OCI-LY3 (cell line): ENCODE measurements around the gene ZNF692.

Source experiments
- H2AFZ ChIP-seq: fragments of 200-600, 300-600 bp; shearing (Covaris generic); 2 replicates; pipeline ENCODE4 v1.6.0; 2014; ENCODE audit warnings: antibody characterized with exemption, low read depth, low read length
- H3K27ac ChIP-seq: fragments of 200-600, 300-600 bp; sonication (generic); 2 replicates; pipeline ENCODE4 v1.5.1; 2014; ENCODE audit warnings: mild to moderate bottlenecking, low read length, moderate library complexity, mixed read lengths
- H3K27me3 ChIP-seq: fragments of 200-600, 300-600 bp; sonication (generic); 2 replicates; pipeline ENCODE4 v1.6.1; 2014; ENCODE audit warnings: low read depth, low read length, mixed read lengths
- H3K36me3 ChIP-seq: fragments of 200-600, 300-600 bp; sonication (generic); replicated peaks from 2 replicates; pipeline ENCODE3; 2014; ENCODE audit warnings: low read depth, low read length, mixed read lengths
- H3K4me1 ChIP-seq: fragments of 300-600, 200-600 bp; sonication (generic); 2 replicates; pipeline ENCODE4 v1.6.1; 2014; ENCODE audit warnings: low read length, mixed read lengths
- H3K4me2 ChIP-seq: fragments of 200-600, 300-600 bp; sonication (generic); 2 replicates; pipeline ENCODE4 v1.6.1; 2014; ENCODE audit warnings: low read length, mixed read lengths
- H3K4me3 ChIP-seq: fragments of 300-600, 200-600 bp; sonication (generic); 2 replicates; pipeline ENCODE4 v1.5.1; 2014; ENCODE audit warnings: antibody characterized with exemption, mild to moderate bottlenecking, low read length, moderate library complexity
- H3K79me2 ChIP-seq: fragments of 300-600, 200-600 bp; shearing (Covaris generic); 2 replicates; pipeline ENCODE4 v1.6.1; 2014; ENCODE audit warnings: mild to moderate bottlenecking, low read length, mixed read lengths
- H3K9ac ChIP-seq: fragments of 300-600, 200-600 bp; shearing (Covaris generic); 2 replicates; pipeline ENCODE4 v1.6.0; 2014; ENCODE audit warnings: mild to moderate bottlenecking, low read length, moderate library complexity
- H3K9me3 ChIP-seq: fragments of 200-600, 300-600 bp; shearing (Covaris generic); 2 replicates; pipeline ENCODE4 v1.6.1; 2014; ENCODE audit warnings: low read length, mixed read lengths; ENCODE audit not compliant: insufficient read depth
- H4K20me1 ChIP-seq: fragments of 200-600, 300-600 bp; sonication (generic); 2 replicates; pipeline ENCODE4 v1.6.1; 2016; ENCODE audit warnings: low read length, mixed read lengths; ENCODE audit not compliant: insufficient read depth
- CTCF ChIP-seq: fragments of 200-600, 300-600 bp; sonication (generic); IDR thresholded peaks from 2 replicates; pipeline ENCODE4 v1.5.1; 2014; ENCODE audit warnings: antibody characterized with exemption, low read length, low read depth
- EZH2phosphoT487 ChIP-seq: fragments of 200-600 bp; shearing (Covaris generic); IDR thresholded peaks from 2 replicates; pipeline ENCODE4 v1.6.1; 2018; ENCODE audit warnings: antibody characterized with exemption, mixed run types, low read depth

Gene ZNF692

GRCh38 chr1:248828845-248829244, 30.0 kb downstream of the ZNF692 start:
- Histone ChIP-seq H4K20me1 (no peaks in the 10 kb centered on the region), H3K4me1 (peaks cover 19% of the 10 kb centered on the region), H3K36me3 (peaks cover 9% of the 10 kb centered on the region), H3K27ac (no peak overlapping the region), H3K4me3 (no peak overlapping the region), H3K4me2 (no peak overlapping the region), H2AFZ (no peak overlapping the region), H3K27me3 (no peaks in the 10 kb centered on the region), H3K79me2 (peaks cover 18% of the 10 kb centered on the region), H3K9me3 (no peaks in the 10 kb centered on the region), H3K9ac (no peak overlapping the region)
- TF ChIP-seq EZH2phosphoT487 (no peak), CTCF (no peak)

- Histone ChIP-seq H2AFZ (peak within 1 kb of the TSS; percentile 98), H3K9ac (peak within 1 kb of the TSS; percentile 91), H3K9me3 (no peaks in the 10 kb centered on the region), H3K4me1 (peaks cover 17% of the 10 kb centered on the region), H3K27ac (peak within 1 kb of the TSS; percentile 83), H4K20me1 (peaks cover 10% of the 10 kb centered on the region), H3K4me3 (peak within 1 kb of the TSS; percentile 86), H3K36me3 (peaks cover 29% of the 10 kb centered on the region), H3K79me2 (peaks cover 33% of the 10 kb centered on the region), H3K27me3 (no peaks in the 10 kb centered on the region), H3K4me2 (peak within 1 kb of the TSS; percentile 95)
- peak; percentile 96 for TF ChIP-seq CTCF
- TF ChIP-seq EZH2phosphoT487: no peak
These were observed 32.8 kb downstream of the ZNF692 start, which contains the start of gene SH3BP5L for GRCh38 chr1:248825909-248826760. Gene SH3BP5L, minus strand, starts transcription at chr1:248825915. Its CDS starts 980 bp downstream, at chr1:248824935.

- Histone ChIP-seq H2AFZ (peak overlapping the region; percentile 87; the same call in 1 of the 2 replicates), H3K4me3 (peak overlapping the region; percentile 86), H3K79me2 (peaks cover 33% of the 10 kb centered on the region), H3K36me3 (peaks cover 33% of the 10 kb centered on the region), H4K20me1 (peaks cover 10% of the 10 kb centered on the region), H3K9me3 (no peaks in the 10 kb centered on the region), H3K27me3 (no peaks in the 10 kb centered on the region), H3K27ac (peak overlapping the region; percentile 83), H3K4me1 (peaks cover 17% of the 10 kb centered on the region), H3K9ac (peak overlapping the region; percentile 91), H3K4me2 (peak overlapping the region; percentile 95)
- no peak for TF ChIP-seq EZH2phosphoT487
- no peak for TF ChIP-seq CTCF
These were observed 33.3 kb downstream of the ZNF692 start for GRCh38 chr1:248825573-248825908.

GRCh38 chr1:248825136-248825535, 33.7 kb downstream of the ZNF692 start:
- H3K79me2 ChIP-seq: peaks cover 33% of the 10 kb centered on the region
- H3K27ac ChIP-seq: peak overlapping the region; percentile 83

More at GRCh38 chr1:248825136-248825535, 33.7 kb downstream of the ZNF692 start:
- Histone ChIP-seq H3K4me1 (peaks cover 17% of the 10 kb centered on the region), H3K36me3 (peaks cover 35% of the 10 kb centered on the region), H2AFZ (peak overlapping the region; percentile 87; the same call in 1 of the 2 replicates), H4K20me1 (peaks cover 11% of the 10 kb centered on the region), H3K9me3 (no peaks in the 10 kb centered on the region), H3K4me3 (peak overlapping the region; percentile 86), H3K27me3 (no peaks in the 10 kb centered on the region), H3K9ac (peak overlapping the region; percentile 91), H3K4me2 (peak overlapping the region; percentile 95)
- no peak for TF ChIP-seq EZH2phosphoT487
- no peak for TF ChIP-seq CTCF
